ENCODE data around the gene OPRM1.

The OPRM1 gene

GRCh38 chr6:154243793-154244750 is 205.0 kb downstream of the OPRM1 start:
- no peak for DNase-seq

GRCh38 chr6:154245506-154245905 is 206.5 kb downstream of the OPRM1 start:
- DNase-seq = no peak

- DNase-seq = no peak
Measured at GRCh38 chr6:154246723-154247118, 207.7 kb downstream of the OPRM1 start.

- no peak for DNase-seq
Measured at GRCh38 chr6:154247119-154247861, 208.2 kb downstream of the OPRM1 start.

GRCh38 chr6:154249499-154250298 is 210.7 kb downstream of the OPRM1 start:
- no peak for DNase-seq

GRCh38 chr6:154251116-154251515 is 212.1 kb downstream of the OPRM1 start:
- no peak for DNase-seq

GRCh38 chr6:154252678-154253077 is 213.6 kb downstream of the OPRM1 start:
- DNase-seq = no peak

GRCh38 chr6:154257067-154257466 is 218.0 kb downstream of the OPRM1 start:
- DNase-seq = no peak

- DNase-seq = no peak
Measured at GRCh38 chr6:154258064-154258757, 219.2 kb downstream of the OPRM1 start.

- DNase-seq = no peak
Measured at GRCh38 chr6:154261688-154262397, 222.8 kb downstream of the OPRM1 start.

- DNase-seq = no peak
Measured at GRCh38 chr6:154266560-154267099, 227.6 kb downstream of the OPRM1 start.

- DNase-seq = no peak
Measured at GRCh38 chr6:154267508-154268106, 228.6 kb downstream of the OPRM1 start.

- no peak for DNase-seq
Measured at GRCh38 chr6:154268486-154268885, 229.4 kb downstream of the OPRM1 start.

- DNase-seq = no peak
Measured at GRCh38 chr6:154274168-154274567, 235.1 kb downstream of the OPRM1 start.

GRCh38 chr6:154276810-154277628 is 238.0 kb downstream of the OPRM1 start:
- no peak for DNase-seq

GRCh38 chr6:154277629-154278017 is 238.6 kb downstream of the OPRM1 start:
- no peak for DNase-seq

- no peak for DNase-seq
Measured at GRCh38 chr6:154280521-154280920, 241.5 kb downstream of the OPRM1 start.

GRCh38 chr6:154284313-154284853 is 245.3 kb downstream of the OPRM1 start:
- DNase-seq = no peak

GRCh38 chr6:154285826-154286225 is 246.8 kb downstream of the OPRM1 start:
- no peak for DNase-seq
